OCI-M1 (cell line): ENCODE data around the gene TNN.

Source experiments
- DNase-seq: peaks from one replicate; lab custom pipeline; 2025; lab: John Stamatoyannopoulos, UW

TNN gene

DNA sequence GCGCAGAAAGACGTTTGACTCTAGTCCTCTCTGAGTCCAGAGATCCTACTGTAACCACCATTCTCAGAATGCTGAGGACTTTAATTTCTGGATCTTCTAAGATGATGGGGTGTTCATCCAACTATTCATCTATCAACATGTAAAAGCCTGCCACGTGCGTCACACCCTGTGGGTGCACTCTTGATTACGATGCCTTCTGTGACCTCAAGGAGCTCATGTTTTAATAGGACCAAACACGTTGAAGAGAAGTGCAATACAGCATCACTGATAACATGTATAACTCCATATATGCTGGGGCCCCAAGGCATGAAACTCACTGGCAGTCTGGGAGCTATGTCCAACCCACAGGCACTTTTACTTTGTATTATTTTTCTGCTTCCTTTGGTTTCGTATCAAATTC, 105.9 kb downstream of the TNN start:
- DNase-seq = no peak

DNA sequence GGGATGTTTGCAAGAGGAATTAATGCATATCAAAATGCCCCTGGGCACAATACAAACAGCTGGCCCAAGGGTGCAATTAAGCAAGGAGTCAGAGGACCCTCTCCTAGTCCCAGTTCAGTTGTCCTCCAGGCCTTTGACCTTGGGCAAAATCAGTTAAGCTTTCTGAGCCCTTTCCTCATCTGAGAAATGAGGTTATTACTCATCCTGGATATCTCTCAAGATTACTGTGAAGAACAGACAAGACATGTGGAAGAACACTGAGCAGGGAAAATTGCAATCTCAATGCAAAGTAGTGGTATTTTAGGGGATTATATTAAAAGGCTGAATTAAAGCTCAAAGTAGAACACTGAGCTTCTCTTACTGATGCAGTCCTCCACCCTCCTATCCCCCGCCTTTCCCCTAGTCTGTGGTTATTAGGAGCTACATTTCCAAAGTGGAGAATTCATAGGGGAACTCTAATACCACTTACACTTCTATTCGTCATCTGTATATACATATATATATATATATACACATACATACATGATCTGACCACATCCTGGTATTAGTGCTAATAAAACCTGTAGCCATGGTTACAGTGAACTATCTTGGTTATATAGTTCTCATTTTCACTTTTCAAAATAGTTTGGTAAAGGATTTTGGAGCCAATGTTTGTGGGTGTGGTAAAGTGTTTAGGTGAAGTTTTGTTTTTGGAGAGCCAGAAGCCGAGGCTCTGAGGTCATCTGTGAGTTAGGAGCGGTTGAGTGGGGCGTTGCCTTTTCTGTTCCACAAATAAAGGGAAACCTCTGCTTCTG, 106.9 kb downstream of the TNN start:
- DNase-seq = no peak

- DNase-seq = no peak
Observed at GRCh38 chr1:175176246-175176645, 108.6 kb downstream of the TNN start.

GRCh38 chr1:175178056-175178455, 110.4 kb downstream of the TNN start:
- no peak for DNase-seq

DNA sequence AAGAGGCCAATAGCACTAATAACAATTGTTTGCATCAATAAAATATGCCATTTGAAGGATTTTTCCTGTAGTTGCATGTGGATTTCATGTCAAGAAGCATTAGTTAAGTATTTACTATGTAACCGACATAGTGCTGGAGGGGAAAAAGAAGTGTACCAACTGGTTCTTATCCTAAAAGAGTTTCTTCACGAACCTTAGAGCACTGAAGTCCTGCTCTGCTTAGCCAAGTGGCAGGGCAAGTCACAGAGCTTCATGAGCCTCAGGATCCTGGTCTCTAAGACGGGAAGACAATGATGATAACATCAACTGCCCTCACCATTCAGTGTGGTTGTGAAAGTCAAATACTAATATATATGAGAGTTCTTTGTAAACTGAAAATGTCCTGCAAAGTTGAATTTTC, 110.8 kb downstream of the TNN start:
- no peak for DNase-seq

GRCh38 chr1:175179837-175180590, 112.4 kb downstream of the TNN start:
- no peak for DNase-seq

- DNase-seq = peak; percentile 24
Observed at GRCh38 chr1:175182201-175182746, 114.6 kb downstream of the TNN start.

DNA sequence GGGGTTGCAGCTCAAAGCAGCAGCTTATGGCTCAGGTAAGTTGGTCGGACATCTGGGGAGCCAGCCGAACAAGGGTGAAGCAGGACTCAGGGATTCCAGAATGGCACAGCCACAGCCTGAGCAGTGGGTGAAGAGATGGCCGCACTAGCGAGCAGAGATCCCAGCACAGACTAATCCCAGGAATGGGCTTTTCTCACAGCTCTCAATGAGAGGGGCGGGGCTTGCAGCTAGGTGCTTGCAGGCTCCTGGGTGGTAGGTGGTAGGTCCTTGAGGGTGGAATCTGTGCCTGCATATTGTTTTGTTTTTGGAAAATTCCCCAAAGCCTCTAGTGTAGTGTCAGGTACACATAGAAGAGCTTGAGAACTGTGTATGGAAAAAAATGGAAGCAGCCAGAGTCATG, 116.0 kb downstream of the TNN start:
- DNase-seq = no peak

DNA sequence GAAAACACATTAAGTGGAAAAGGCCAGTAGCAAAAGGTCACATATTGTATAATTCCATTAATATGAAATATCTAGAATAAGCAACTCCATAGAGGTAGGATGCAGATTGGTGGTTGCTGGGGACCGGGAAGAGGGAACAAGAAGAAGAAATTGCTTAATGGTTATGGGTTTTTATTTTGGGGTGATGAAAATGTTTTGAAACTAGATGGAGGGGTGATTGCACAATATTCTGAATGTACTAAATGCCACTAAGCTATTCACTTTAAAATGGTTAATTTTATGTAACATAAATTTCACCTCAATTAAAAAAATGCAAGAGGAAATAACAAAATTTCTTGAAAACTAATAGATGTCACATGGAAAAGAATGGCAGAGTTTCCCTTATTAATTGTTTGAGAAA, 118.3 kb downstream of the TNN start:
- DNase-seq = no peak

- no peak for DNase-seq
Observed at GRCh38 chr1:175186433-175187160, 119.0 kb downstream of the TNN start.

DNA sequence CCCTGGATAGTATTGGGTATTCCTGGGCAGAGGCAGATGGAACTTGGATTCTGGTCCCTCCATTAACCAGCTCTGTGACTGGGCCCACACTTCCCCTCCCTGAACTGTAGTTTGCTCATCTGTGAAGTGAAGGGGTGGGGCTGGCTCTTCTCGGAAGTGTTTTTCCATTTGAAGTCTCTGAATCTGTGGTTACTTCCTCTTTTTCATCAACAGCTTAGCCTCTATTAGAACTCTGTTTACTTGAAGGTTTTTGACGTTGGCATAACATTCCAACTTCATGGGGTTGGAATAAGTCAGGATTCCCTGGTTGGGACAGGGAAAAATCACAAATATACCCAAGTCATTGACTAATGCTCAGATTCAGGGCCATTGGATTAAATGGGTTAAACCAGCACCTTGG, 121.3 kb downstream of the TNN start:
- DNase-seq = peak; percentile 94

DNA sequence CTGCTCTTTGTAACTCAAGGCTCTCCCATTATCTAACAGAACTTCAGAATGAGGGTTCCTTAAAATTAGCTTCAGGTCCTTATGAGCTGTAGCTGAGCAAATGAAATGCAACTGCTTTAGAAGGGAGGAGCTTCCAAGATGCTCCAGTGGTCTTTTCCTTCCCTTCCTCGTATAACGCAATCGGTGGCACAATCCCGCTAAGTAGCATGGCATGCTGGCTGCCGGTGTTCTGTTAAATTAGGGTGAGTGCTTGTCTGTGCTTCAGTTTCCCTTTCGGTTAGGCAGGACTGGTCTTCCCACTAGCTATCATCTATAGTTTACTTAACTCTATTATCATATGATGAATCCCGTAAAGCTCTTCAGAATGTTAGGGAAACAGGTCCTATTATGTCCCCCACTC, 124.0 kb downstream of the TNN start:
- DNase-seq = peak; percentile 76

DNA sequence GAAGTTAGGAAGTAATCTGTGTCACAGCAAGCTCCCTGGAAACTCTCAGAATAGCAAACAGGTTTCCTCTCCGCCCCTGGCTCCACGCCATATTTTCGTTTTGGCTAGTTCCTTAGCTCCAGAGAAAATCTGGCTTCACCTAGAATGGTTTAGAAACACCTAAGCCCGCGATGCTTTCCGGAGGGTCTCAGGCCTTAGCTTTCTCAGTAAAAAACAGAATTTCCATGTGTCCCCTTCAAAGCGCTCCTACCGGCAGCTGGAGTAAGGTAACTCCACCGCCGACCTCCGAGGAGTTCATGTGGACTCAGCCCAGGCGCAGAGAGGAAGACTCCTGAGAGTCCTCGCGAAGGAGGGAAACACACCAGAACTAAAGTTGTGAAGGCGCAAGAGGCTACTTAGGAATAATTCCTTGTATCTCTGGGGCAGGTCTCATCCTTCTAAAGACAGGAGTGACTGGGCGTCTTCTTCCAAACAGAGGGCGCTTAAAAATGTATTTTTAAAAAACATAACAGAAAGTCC, 124.5 kb downstream of the TNN start:
- DNase-seq = peak; percentile 76

DNA sequence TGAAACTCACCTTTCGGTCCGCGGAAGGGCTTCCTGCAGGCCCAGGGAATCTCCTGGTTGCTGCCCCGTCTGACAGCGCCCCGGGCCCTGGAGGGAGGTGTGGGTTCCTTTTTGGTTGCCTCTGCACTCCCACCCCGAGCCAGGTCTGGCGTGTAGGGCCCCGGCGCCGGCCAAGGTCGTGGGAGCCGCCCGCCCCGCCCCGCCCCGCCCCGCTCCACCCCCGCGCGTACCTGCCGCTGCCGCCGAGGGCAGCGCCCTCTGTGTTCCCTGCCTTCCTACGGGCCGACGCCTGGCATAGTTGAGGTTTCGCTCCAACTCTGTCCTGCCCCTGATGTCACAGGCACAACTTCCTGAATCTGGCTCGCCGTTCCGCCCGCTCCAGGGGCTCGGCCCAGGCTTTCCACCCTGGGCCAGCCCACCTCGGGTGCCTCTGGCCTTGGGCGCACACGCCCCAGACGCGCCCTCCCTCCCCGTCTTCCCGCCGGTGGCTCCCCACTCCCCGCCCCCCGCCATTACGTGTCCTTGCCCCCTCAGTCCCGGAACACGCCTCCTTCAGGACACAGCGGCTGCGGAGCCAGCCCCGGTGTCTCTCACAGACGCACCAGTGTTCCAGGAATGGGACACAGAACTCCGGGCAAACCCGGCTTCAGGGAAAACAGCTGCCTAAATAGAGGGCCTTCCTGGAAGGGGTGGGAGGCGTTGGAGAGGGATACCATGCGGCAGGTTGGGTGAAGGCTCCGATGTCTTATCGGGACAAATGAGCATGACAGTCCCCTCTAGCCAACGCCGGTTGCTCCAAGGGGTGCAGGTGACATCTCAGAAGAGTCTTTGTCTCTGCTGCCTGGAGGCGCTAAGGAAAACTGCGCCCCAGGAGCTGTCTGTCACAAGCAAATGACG, 125.2 kb downstream of the TNN start, which contains the start of gene KIAA0040:
KIAA0040 (minus strand) TSS at position 147 of the 897 bp plus-strand sequence. CDS start 31,763 bp downstream, outside the sequence.
- peak; percentile 78 for DNase-seq

- DNase-seq = no peak
Observed at GRCh38 chr1:175193527-175193910, 125.9 kb downstream of the TNN start.

- DNase-seq = no peak
Observed at GRCh38 chr1:175195281-175195680, 127.6 kb downstream of the TNN start.

GRCh38 chr1:175195798-175196197, 128.2 kb downstream of the TNN start:
- DNase-seq = no peak

DNA sequence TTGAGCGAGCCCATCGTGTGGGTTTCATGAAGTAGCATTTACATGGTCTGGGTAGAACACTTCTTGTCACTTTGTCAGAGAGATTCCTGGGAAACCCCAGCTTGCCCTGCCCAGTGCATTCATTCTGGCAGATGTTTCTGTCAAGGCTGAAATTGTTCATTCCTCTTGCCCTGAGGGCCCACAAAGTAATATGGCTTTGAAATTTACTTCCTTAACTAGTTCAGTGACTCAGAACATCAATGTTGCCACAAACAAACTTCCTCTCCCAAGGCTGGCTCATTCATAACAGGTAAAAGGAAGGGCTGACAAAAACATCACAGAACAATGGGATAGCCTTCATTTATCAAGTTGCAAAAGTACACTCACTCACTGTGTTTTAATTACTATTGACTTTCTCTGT, 129.9 kb downstream of the TNN start:
- peak; percentile 18 for DNase-seq
